NCI-H2196 (cell line): ENCODE results near the gene AP4E1.
"Not testable (repeated sequence)": the region's sequence is repeated elsewhere in the genome, so short reads cannot be mapped to it uniquely, and the experiment has no call there.

Source experiments
- DNase-seq: peaks from one replicate; lab custom pipeline; 2025; ENCODE audit not compliant: unreplicated experiment; lab: John Stamatoyannopoulos, UW

The AP4E1 gene

GRCh38 chr15:50888054-50888453, 20.4 kb upstream of the AP4E1 start:
- no peak for DNase-seq

- no peak for DNase-seq
These were observed 18.9 kb upstream of the AP4E1 start for GRCh38 chr15:50889589-50889988.

GRCh38 chr15:50890751-50891150, 17.7 kb upstream of the AP4E1 start:
- no peak for DNase-seq

DNA sequence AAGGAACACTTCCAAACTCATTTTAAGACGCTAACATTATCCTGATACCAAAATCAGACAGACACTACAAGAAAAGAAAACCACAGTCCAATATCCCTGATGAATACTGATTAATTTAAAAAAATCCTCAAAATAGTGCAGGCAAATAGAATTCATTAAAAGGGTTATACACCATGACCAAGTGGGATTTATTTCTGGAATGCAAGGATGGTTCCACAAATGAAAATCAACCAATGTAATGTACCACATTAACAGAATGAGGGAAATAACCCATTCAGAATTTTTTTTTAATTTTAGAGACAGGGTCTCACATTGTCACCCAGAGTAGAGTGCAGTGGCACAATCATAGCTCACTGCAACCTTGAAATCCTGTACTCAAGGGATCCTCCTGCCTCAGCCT, 17.3 kb upstream of the AP4E1 start:
- DNase-seq: no peak

DNA sequence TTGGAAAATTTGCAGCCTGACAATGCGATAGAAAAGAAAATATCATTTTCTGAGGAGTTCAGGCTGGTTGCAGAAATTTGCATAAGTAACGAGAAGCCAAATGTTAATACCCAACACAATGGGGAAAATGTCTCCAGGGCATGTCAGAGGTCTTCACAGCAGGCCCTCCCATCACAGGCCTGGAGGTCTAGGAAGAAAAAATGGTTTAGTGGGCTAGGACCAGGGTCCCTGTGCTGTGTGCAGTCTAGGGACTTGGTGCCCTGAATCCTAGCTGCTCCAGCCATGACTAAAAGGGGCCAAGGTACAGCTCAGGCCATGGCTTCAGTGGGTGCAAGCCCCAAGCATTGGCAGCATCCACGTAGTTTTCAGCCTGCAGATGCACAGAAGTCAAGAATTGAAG, 14.5 kb upstream of the AP4E1 start:
- no peak for DNase-seq

DNA sequence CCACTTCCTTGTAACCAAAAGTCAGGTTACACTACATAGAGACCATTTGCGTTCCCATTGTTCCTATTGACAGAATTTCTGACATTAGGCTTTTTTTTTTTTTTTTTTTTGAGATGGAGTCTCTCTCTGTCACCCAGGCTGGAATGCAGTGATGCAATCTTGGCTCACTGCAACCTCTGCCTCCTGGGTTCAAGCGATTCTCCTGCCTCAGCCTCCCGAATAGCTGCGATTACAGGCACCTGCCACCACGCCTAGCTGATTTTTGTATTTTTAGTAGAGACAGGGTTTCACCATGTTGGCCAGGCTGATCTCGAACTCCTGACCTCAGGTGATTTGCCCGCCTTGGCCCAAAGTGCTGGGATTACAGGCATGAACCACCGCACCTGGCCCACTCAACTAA, 7.1 kb upstream of the AP4E1 start:
- DNase-seq: not testable (repeated sequence)

DNA sequence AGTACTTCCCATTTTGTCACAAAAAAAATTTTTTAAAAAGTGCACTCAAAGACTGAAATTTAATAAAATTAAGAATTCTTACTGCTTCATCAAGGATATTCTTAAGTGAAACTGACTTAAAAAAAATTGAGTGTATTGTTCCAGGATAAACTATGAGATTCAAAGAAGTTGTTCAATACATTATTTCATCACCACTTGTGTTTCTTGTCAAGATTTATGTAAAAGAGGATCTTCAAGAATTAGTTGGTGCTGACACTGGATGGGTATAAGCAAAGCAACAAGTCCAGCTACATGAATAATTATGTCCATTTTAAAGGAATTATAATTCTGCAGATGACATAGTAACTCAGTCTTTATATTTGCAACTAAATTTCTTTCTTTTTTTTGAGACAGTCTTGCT, 4.3 kb upstream of the AP4E1 start:
- no peak for DNase-seq

GRCh38 chr15:50905055-50905454, 3.4 kb upstream of the AP4E1 start:
- no peak for DNase-seq

- DNase-seq: no peak
These were observed 1.4 kb upstream of the AP4E1 start for GRCh38 chr15:50906954-50907600.

DNA sequence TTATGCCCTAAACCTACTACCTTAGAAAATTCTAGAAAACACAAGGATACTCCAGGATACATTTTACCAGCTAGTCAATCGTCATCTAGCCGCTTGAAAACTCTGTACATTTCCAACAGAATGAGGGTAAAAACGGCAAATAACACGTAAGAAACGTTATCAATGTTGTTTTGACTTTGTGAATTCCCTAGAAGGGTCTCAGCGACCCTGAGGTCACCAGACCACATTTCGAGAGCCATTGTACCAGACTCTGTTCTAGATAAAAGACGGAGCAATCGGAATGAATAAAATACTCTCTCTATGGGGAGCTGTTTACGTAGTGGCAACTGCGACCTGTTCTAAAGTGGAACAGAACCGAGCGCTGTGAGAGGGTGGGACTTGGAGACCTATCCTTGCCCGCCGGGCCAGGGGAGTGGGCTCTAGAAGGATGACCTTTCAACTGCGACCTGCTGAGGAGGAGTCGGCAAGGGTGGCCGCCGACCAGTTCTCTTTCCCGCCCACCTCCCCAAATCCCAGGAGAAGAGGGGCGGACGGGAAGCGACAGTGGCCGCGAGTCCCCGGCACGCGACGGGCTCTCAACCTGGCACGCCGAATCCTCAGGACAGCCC, 778 bp upstream of the AP4E1 start:
- DNase-seq: no peak

DNA sequence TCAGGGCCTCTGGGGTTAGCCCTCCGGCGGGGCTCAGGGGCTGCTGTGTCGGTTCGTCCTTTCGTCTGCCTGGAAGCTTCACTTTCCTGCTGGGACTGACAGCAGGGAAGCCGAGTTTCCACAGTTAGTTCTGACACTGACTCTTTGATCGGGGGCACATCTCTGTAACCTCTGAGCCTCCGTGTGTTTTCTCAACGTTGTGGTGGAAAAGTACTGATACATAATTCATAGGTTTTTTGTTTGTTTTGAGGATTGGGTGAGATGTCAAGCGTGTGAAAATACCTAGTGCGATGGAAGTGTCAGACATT, 481 bp downstream of the AP4E1 start:
- no peak for DNase-seq

GRCh38 chr15:50910426-50910795, 1.9 kb downstream of the AP4E1 start:
- DNase-seq: not testable (repeated sequence)

- no peak for DNase-seq
These were observed 2.5 kb downstream of the AP4E1 start for GRCh38 chr15:50911001-50911400.

- no peak for DNase-seq
These were observed 3.1 kb downstream of the AP4E1 start for GRCh38 chr15:50911621-50912020.

GRCh38 chr15:50916400-50916799, 7.9 kb downstream of the AP4E1 start:
- no peak for DNase-seq

- DNase-seq: not testable (repeated sequence)
These were observed 10.9 kb downstream of the AP4E1 start for GRCh38 chr15:50919359-50919758.

GRCh38 chr15:50925281-50925680, 16.8 kb downstream of the AP4E1 start:
- DNase-seq: no peak

GRCh38 chr15:50929062-50929461, 20.6 kb downstream of the AP4E1 start:
- DNase-seq: no peak

DNA sequence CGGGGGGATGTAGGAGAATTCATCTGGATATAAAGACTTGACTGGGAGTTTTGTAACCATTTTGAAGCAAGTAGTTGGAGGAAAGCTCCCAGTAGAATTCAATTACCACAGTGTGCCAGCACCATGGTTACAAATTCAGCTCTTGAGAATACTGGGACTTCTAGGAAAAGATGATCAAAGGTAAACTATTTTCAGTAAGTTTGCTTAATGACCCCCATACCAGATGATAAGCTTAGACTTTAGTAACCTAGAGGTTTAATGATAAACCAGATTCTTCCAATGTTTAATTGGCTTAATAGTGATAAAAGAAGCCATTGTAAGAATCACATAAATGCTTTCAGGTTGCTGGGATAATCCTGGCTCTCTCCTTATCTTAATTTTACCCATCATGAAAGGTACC, 22.3 kb downstream of the AP4E1 start:
- no peak for DNase-seq

DNA sequence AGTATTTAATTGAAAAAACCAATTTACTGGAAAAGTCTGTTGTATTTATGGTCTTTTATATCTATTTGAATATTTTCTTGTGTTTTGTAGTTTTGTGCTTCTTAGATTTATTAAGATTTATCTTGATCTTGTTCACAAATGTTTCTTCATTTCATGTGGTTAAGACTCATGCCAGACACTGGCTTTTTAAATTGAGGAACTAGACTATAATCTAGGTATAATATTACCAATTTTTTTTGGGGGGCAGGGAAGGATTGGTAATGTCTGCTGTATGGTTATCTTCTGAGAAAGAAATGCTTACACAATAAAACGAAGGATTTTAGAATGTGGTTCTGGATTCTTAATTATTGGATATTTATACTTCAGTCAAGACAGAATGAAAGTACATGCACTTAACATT, 24.9 kb downstream of the AP4E1 start:
- DNase-seq: no peak

GRCh38 chr15:50938525-50938924, 30.0 kb downstream of the AP4E1 start:
- no peak for DNase-seq

- no peak for DNase-seq
These were observed 31.4 kb downstream of the AP4E1 start for GRCh38 chr15:50939911-50940310.

GRCh38 chr15:50940506-50940905, 32.0 kb downstream of the AP4E1 start:
- DNase-seq: no peak
